K562 (cell line): ENCODE results near the gene MSH3. TPM values are rescaled to one million over a fixed set of nuclear protein-coding genes. Genes with fewer than 3 reads are reported as not detected.

Source experiments
- ATAC-seq: fragments of 200-7000 bp; cut with Tn5 transposase; 3 replicates; pipeline ENCODE4 v1.9.1; 2020; ENCODE audit warnings: moderate library complexity
- BruUV-seq: library from RNA; stranded (reverse); fragments of 400-500 nt; replicated peaks from 2 replicates; lab custom pipeline; 2021; lab: Mats Ljungman, UMichigan
- CTCF ChIA-PET: fragments of 300-600 bp; formaldehyde crosslinking; extraction: SDS; loops from one replicate; lab custom pipeline; 2021; ENCODE audit warnings: low intra/inter-chr PET ratio; lab: Yijun Ruan, JAX
- POLR2A ChIA-PET: fragments of 300-600, 350-650 bp; sonication (Branson Sonifier 250); formaldehyde crosslinking; extraction: SDS; loops from one replicate; lab custom pipeline; 2021; ENCODE audit warnings: antibody characterized with exemption, inconsistent platforms; lab: Yijun Ruan, JAX
- DNase-seq, 4 experiments: peaks; one replicate each; pipeline versions ENCODE4 v3.0.0 to v3.0.0-alpha.2; 2011 to 2018; ENCODE audit warnings: low spot score in 3 of 4, mixed read lengths in 3 of 4; ENCODE audit errors: extremely low read depth in 1 of 4
- FAIRE-seq: peaks from 2 replicates; lab custom pipeline; 2011; peaks lifted over from hg19 to GRCh38; lab: Jason Lieb, UNC
- H2AFZ ChIP-seq: 2 replicates; pipeline ENCODE4 v1.6.0; 2011; ENCODE audit warnings: low read depth, low read length, control low read depth, inconsistent platforms
- H3K27ac ChIP-seq: fragments of 200-600 bp; 3 replicates; pipeline ENCODE4 v1.8.0; 2011; ENCODE audit warnings: low read depth, mild to moderate bottlenecking, control low read depth, inconsistent platforms, low read length, moderate library complexity, mixed read lengths; ENCODE audit errors: extremely low read depth
- H3K27me3 ChIP-seq, 2 experiments: fragments of 300-600 bp in 1 of 2; 2 replicates in 1 of 2; 3 replicates in 1 of 2; pipeline versions ENCODE4 v1.6.0 to v1.8.0; 2011; ENCODE audit warnings: inconsistent platforms in 2 of 2, low read length in 2 of 2, mild to moderate bottlenecking in 1 of 2, mixed read lengths in 1 of 2, moderate library complexity in 1 of 2; ENCODE audit not compliant: control insufficient read depth in 2 of 2, insufficient read depth in 2 of 2
- H3K36me3 ChIP-seq: fragments of 300-600 bp; 3 replicates; pipeline ENCODE4 v1.8.0; 2011; ENCODE audit warnings: mild to moderate bottlenecking, low read length, inconsistent platforms; ENCODE audit not compliant: control insufficient read depth, insufficient read depth
- H3K4me1 ChIP-seq, 2 experiments: fragments of 200-600 bp in 1 of 2; replicated peaks in 1 of 2; 2 replicates in 1 of 2; 3 replicates in 1 of 2; pipeline versions ENCODE4 v1.5.1 to v1.8.0; 2011; ENCODE audit warnings: inconsistent platforms in 2 of 2, low read length in 2 of 2, mild to moderate bottlenecking in 1 of 2, mixed read lengths in 1 of 2, moderate library complexity in 1 of 2; ENCODE audit not compliant: control insufficient read depth in 2 of 2, insufficient read depth in 2 of 2
- H3K4me2 ChIP-seq: 2 replicates; pipeline ENCODE4 v1.6.1; 2011; ENCODE audit warnings: low read length, control low read depth, inconsistent platforms, mixed read lengths; ENCODE audit not compliant: insufficient read depth
- H3K4me3 ChIP-seq: fragments of 200-600 bp; sonication (generic), shearing (Covaris generic); 2 replicates; pipeline ENCODE4 v1.5.1; 2016; ENCODE audit warnings: control low read depth, inconsistent platforms
- H3K79me2 ChIP-seq: fragments of 200-600 bp; 3 replicates; pipeline ENCODE4 v1.8.0; 2011; ENCODE audit warnings: low read length, inconsistent platforms; ENCODE audit not compliant: control insufficient read depth, insufficient read depth
- H3K9ac ChIP-seq, 2 experiments: 2 replicates each; pipeline versions ENCODE4 v1.6.0 to v1.6.1; 2011; ENCODE audit warnings: low read depth in 2 of 2, low read length in 2 of 2, control low read depth in 1 of 2, inconsistent platforms in 1 of 2, mild to moderate bottlenecking in 1 of 2, mixed read lengths in 1 of 2; ENCODE audit not compliant: insufficient read depth in 1 of 2
- H3K9me1 ChIP-seq: one replicate; pipeline ENCODE4 v1.6.0; 2011; ENCODE audit warnings: inconsistent platforms, mild to moderate bottlenecking, low read length, moderate library complexity; ENCODE audit not compliant: control insufficient read depth, insufficient read depth
- H3K9me3 ChIP-seq: replicated peaks from 2 replicates; pipeline ENCODE4 v1.5.1; 2011; ENCODE audit warnings: low read depth, low read length, inconsistent platforms; ENCODE audit not compliant: control insufficient read depth, insufficient read depth
- H4K20me1 ChIP-seq: replicated peaks from 2 replicates; pipeline ENCODE4 v1.6.1; 2011; ENCODE audit warnings: low read length, inconsistent platforms, mixed read lengths; ENCODE audit not compliant: control insufficient read depth, insufficient read depth
- CXXC5 ChIP-seq: fragments of 250-450 bp; sonication (Bioruptor Pico); IDR thresholded peaks from 2 replicates; pipeline ENCODE4 v1.8.0; 2022; ENCODE audit warnings: inconsistent platforms, mild to moderate bottlenecking, moderate library complexity
- EP300 ChIP-seq: IDR thresholded peaks from 2 replicates; pipeline ENCODE4 v1.6.1; 2012; ENCODE audit warnings: low read length, improper control_type of control experiment
- HNRNPK ChIP-seq: fragments of 200-400 bp; formaldehyde crosslinking; IDR thresholded peaks from one replicate; pipeline ENCODE4 v1.6.1; 2018; ENCODE audit warnings: mild to moderate bottlenecking, low read depth, low read length; ENCODE audit not compliant: poor library complexity, severe bottlenecking
- HNRNPUL1 ChIP-seq: fragments of 200-400 bp; formaldehyde crosslinking; IDR thresholded peaks from 2 replicates; pipeline ENCODE4 v1.6.1; 2017; ENCODE audit warnings: low read length
- MYC ChIP-seq, 2 experiments: fragments of 250-450 bp in 1 of 2; sonication (Bioruptor Pico) in 1 of 2; IDR thresholded peaks; 2 replicates each; pipeline versions ENCODE4 v1.5.1 to v1.6.1; 2012 to 2021; ENCODE audit warnings: low read depth in 2 of 2, borderline replicate concordance in 1 of 2, improper control_type of control experiment in 1 of 2, low read length in 1 of 2, mild to moderate bottlenecking in 1 of 2, moderate library complexity in 1 of 2
- NCOA1 ChIP-seq: fragments of 450-650 bp; IDR thresholded peaks from 2 replicates; pipeline ENCODE4 v1.6.1; 2016; ENCODE audit warnings: low read depth
- SETDB1 ChIP-seq: IDR thresholded peaks from one replicate; pipeline ENCODE4 v1.6.1; 2012; ENCODE audit warnings: low read length, control low read depth, inconsistent platforms
- TARDBP ChIP-seq: fragments of 450-650 bp; IDR thresholded peaks from 2 replicates; pipeline ENCODE4 v1.6.1; 2016
- U2AF1 ChIP-seq: fragments of 200-400 bp; formaldehyde crosslinking; optimal IDR thresholded peaks from 2 replicates; pipeline ENCODE3; 2017; ENCODE audit warnings: mild to moderate bottlenecking, low read depth, low read length, moderate library complexity
- XRCC4 ChIP-seq: IDR thresholded peaks from one replicate; pipeline ENCODE4 v1.6.1; 2011; ENCODE audit not compliant: insufficient read depth, insufficient read length; ENCODE audit errors: extremely low read depth
- ZNF384 ChIP-seq: IDR thresholded peaks from 2 replicates; pipeline ENCODE4 v1.6.1; 2012; ENCODE audit warnings: low read depth, low read length, improper control_type of control experiment
- ZNF75A ChIP-seq: fragments of 450-650 bp; formaldehyde crosslinking; IDR thresholded peaks from 2 replicates; pipeline ENCODE4 v1.4.0; 2020; ENCODE audit warnings: mild to moderate bottlenecking
- WGBS: fragments of 100-300 bp; shearing (Covaris generic); methylation state at CpG from one replicate; pipeline ENCODE4 v1.1.6; 2016; ENCODE audit warnings: low coverage, mixed read lengths; ENCODE audit not compliant: insufficient coverage; ENCODE audit errors: missing lambda C conversion rate; 5-methylcytosine and 5-hydroxymethylcytosine counted together
- in situ Hi-C: fragments of 300-500 bp; cut with MboI; formaldehyde crosslinking; loops from 4 replicates; pipeline ENCODE4 v1.15.0; 2018; ENCODE audit warnings: inconsistent platforms, mixed read lengths
- intact Hi-C: fragments of 100-400 bp; cut with micrococcal nuclease; formaldehyde crosslinking; loops from 2 replicates; pipeline ENCODE4 v1.14.2; 2022
- polyA plus RNA-seq, 8 experiments: library from polyadenylated mRNA; depleted of rRNA in 4 of 8; stranded (reverse) in 5 of 8; unstranded in 3 of 8; fragments of >200 nt; fragmentation: Nextera tagmentation in 2 of 8; fragmentation: Illumina TruSeq in 1 of 8; extraction: Ambion mirVana in 2 of 8; extraction: Trizol in 1 of 8; gene quantifications; 2 replicates each; pipeline versions ENCODE4 v1.2.1 to v1.2.3, GENCODE V29; 2011 to 2014; ENCODE audit warnings: inconsistent platforms in 1 of 8, missing spikeins in 1 of 8
- total RNA-seq, 7 experiments: library from RNA; depleted of rRNA in 6 of 7; stranded (reverse); fragments of >200 nt in 6 of 7; fragmentation: Illumina TruSeq in 2 of 7; extraction: Trizol in 2 of 7; gene quantifications; 2 replicates each; pipeline versions ENCODE4 v1.2.1 to v1.2.3, GENCODE V29; 2011 to 2021; ENCODE audit warnings: low replicate concordance in 1 of 7
- TF ChIP-seq, protein P1 (sequence below): fragments of 450-650 bp; formaldehyde crosslinking; IDR thresholded peaks from 2 replicates; pipeline ENCODE4 v1.4.0; 2020; ENCODE audit warnings: mild to moderate bottlenecking, mixed read lengths
- TF ChIP-seq, protein P2 (sequence below): fragments of 250-450 bp; sonication (Bioruptor Pico); IDR thresholded peaks from 2 replicates; pipeline ENCODE4 v1.9.0; 2021; ENCODE audit warnings: mild to moderate bottlenecking, inconsistent platforms

MSH3 gene
- total and polyA plus RNA-seq, 9 of the 15 experiments (the other 6 are each of a cell fraction or from before 2014, with no cell fraction given), result 3.9 to 17.2 (median 13.2) TPM

DNA sequence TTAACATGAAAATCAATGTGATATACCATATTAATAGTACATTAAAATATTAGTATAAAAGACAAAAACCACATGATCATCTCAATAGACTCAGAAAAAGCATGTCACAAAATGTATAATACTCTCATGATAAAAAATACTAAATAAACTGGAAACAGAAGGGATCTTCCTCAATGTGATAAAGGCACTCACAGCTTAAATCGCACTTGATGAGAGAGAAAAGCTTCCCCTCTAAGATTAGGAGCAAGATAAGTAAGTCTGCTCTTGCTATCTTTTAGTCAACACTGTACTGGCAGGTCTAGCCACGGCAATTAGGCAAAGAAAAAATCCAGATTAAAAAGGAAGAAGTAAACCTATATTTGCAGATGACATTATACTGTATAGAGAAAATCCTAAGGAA is 21.8 kb upstream of the MSH3 start:
- H3K9ac ChIP-seq, result no peak overlapping the region

DNA sequence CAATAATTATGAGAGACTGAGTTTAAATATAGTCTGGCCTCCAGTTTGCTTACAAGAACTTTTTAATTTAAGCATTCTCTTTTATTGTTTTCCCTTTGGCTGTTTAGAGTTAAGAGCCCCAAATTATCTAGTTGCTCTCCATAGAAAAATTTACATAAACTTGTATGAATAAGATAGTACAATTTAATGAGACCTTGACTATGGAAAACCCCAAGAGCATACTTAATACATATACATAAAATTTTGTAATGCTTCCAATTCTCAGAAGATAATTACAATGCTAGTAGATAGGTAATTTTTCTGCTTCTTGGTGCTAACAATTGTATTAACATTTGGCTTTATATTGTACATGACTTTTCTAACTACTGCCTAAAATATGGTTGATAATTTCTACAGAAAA is 20.3 kb upstream of the MSH3 start:
- ATAC-seq (no peak), FAIRE-seq (no peak)
- H3K36me3 ChIP-seq, result peaks cover 75% of the 10 kb centered on the region

More for the DNA sequence above, 21.8 kb upstream of the MSH3 start:
- Histone ChIP-seq H3K36me3 (peaks cover 65% of the 10 kb centered on the region), H3K9me3 (no peaks in the 10 kb centered on the region), H4K20me1 (no peaks in the 10 kb centered on the region), H3K27me3 (no peaks in the 10 kb centered on the region), H3K79me2 (no peaks in the 10 kb centered on the region), H3K9me1 (no peaks in the 10 kb centered on the region), H3K27ac (no peak overlapping the region), H3K4me1 (peaks cover 0 to 3% of the 10 kb centered on the region in 2 experiments; a peak in 2 of 5 replicates), H3K4me3 (no peak overlapping the region), H2AFZ (no peak overlapping the region), H3K4me2 (no peak overlapping the region)
- CTCF ChIA-PET, result no interaction called here
- no peak for TF ChIP-seq MYC (IDR thresholded peaks at IDR 0.05; ENCODE audit: low read depth, low read length)
- TF ChIP-seq MYC (CRISPR knock-in tag; IDR thresholded peaks at IDR 0.05; ENCODE audit: borderline replicate concordance, low read depth), result no peak
- TF ChIP-seq ZNF75A (CRISPR knock-in tag), result peak; percentile 91
- TF ChIP-seq, protein P1, sequence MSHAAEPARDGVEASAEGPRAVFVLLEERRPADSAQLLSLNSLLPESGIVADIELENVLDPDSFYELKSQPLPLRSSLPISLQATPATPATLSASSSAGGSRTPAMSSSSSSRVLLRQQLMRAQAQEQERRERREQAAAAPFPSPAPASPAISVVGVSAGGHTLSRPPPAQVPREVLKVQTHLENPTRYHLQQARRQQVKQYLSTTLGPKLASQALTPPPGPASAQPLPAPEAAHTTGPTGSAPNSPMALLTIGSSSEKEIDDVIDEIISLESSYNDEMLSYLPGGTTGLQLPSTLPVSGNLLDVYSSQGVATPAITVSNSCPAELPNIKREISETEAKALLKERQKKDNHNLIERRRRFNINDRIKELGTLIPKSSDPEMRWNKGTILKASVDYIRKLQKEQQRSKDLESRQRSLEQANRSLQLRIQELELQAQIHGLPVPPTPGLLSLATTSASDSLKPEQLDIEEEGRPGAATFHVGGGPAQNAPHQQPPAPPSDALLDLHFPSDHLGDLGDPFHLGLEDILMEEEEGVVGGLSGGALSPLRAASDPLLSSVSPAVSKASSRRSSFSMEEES, result no peak
- no peak for TF ChIP-seq HNRNPUL1
- no peak for TF ChIP-seq CXXC5 (CRISPR knock-in tag)
- WGBS, result 23% methylated on average over 2 of the region's 2 CpGs
- FAIRE-seq (peak; percentile 67), DNase-seq (no peak), ATAC-seq (no peak; the same call in 2 of the 3 replicates)
- in situ Hi-C loops, result no loop called here
- intact Hi-C loops, result no loop called here
- POLR2A ChIA-PET, result no interaction called here
- BruUV-seq, result no TSS peak

More for the DNA sequence above, 20.3 kb upstream of the MSH3 start:
- POLR2A ChIA-PET, result no interaction called here
- DNase-seq, result no peak
- no peak for TF ChIP-seq HNRNPUL1
- no peak for TF ChIP-seq NCOA1
- no peak for TF ChIP-seq HNRNPK
- TF ChIP-seq XRCC4, result no peak
- TF ChIP-seq, protein P2, sequence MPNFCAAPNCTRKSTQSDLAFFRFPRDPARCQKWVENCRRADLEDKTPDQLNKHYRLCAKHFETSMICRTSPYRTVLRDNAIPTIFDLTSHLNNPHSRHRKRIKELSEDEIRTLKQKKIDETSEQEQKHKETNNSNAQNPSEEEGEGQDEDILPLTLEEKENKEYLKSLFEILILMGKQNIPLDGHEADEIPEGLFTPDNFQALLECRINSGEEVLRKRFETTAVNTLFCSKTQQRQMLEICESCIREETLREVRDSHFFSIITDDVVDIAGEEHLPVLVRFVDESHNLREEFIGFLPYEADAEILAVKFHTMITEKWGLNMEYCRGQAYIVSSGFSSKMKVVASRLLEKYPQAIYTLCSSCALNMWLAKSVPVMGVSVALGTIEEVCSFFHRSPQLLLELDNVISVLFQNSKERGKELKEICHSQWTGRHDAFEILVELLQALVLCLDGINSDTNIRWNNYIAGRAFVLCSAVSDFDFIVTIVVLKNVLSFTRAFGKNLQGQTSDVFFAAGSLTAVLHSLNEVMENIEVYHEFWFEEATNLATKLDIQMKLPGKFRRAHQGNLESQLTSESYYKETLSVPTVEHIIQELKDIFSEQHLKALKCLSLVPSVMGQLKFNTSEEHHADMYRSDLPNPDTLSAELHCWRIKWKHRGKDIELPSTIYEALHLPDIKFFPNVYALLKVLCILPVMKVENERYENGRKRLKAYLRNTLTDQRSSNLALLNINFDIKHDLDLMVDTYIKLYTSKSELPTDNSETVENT, result no peak
- TF ChIP-seq TARDBP, result no peak
- TF ChIP-seq U2AF1, result no peak
- TF ChIP-seq ZNF384, result no peak
- no peak for TF ChIP-seq SETDB1
- TF ChIP-seq EP300, result no peak
- H3K9me3 ChIP-seq, result no peaks in the 10 kb centered on the region
- H3K4me1 ChIP-seq, result peaks cover 0 to 3% of the 10 kb centered on the region in 2 experiments; a peak in 2 of 5 replicates
- CTCF ChIA-PET, result no interaction called here
- no peak overlapping the region for H3K4me3 ChIP-seq
- H3K79me2 ChIP-seq, result no peaks in the 10 kb centered on the region
- no peak overlapping the region for H3K9ac ChIP-seq
- in situ Hi-C loops, result no loop called here
- intact Hi-C loops, result no loop called here
- H2AFZ ChIP-seq, result no peak overlapping the region
- H3K27me3 ChIP-seq, result no peaks in the 10 kb centered on the region
- no peak overlapping the region for H3K27ac ChIP-seq
- H3K4me2 ChIP-seq, result no peak overlapping the region
- no peaks in the 10 kb centered on the region for H3K9me1 ChIP-seq
- H4K20me1 ChIP-seq, result no peaks in the 10 kb centered on the region
- BruUV-seq, result no TSS peak
